Parathyroid adenoma (tissue), 2 donors: ENCODE results near the gene BACH1.

Experiments used
- H2AFZ ChIP-seq: fragments of 300-600 bp; sonication (generic); one replicate; pipeline ENCODE4 v1.7.0; 2017; ENCODE audit warnings: antibody characterized with exemption, mild to moderate bottlenecking
- H3K27ac ChIP-seq: fragments of 300-600 bp; sonication (generic); one replicate; pipeline ENCODE4 v1.7.0; 2017
- H3K27me3 ChIP-seq: fragments of 300-600 bp; sonication (generic); one replicate; pipeline ENCODE4 v1.7.0; 2017; ENCODE audit warnings: low read length; ENCODE audit not compliant: control insufficient read depth, insufficient read depth
- H3K36me3 ChIP-seq: fragments of 300-600 bp; sonication (generic); one replicate; pipeline ENCODE4 v1.7.0; 2017; ENCODE audit warnings: low read length; ENCODE audit not compliant: control insufficient read depth, insufficient read depth
- H3K4me1 ChIP-seq: fragments of 300-600 bp; sonication (generic); one replicate; pipeline ENCODE4 v1.7.0; 2017; ENCODE audit warnings: control low read depth
- H3K4me2 ChIP-seq: fragments of 300-600 bp; sonication (generic); one replicate; pipeline ENCODE4 v1.7.0; 2017; ENCODE audit warnings: low read length
- H3K4me3 ChIP-seq: fragments of 300-600 bp; sonication (generic); one replicate; pipeline ENCODE4 v1.7.0; 2017; ENCODE audit warnings: low read depth, low read length
- H3K79me2 ChIP-seq: fragments of 300-600 bp; sonication (generic); one replicate; pipeline ENCODE4 v1.7.0; 2017; ENCODE audit warnings: control low read depth
- H3K9ac ChIP-seq: fragments of 300-600 bp; sonication (generic); one replicate; pipeline ENCODE4 v1.7.0; 2017; ENCODE audit warnings: mild to moderate bottlenecking
- H3K9me3 ChIP-seq: fragments of 300-600 bp; sonication (generic); one replicate; pipeline ENCODE4 v1.7.0; 2017; ENCODE audit warnings: low read length; ENCODE audit not compliant: control insufficient read depth
- CTCF ChIP-seq: fragments of 300-600 bp; sonication (generic); IDR thresholded peaks from one replicate; pipeline ENCODE4 v1.7.0; 2017; ENCODE audit warnings: antibody characterized with exemption, mild to moderate bottlenecking
- donor health status: primary hyperparathyroidism.

Gene BACH1

DNA sequence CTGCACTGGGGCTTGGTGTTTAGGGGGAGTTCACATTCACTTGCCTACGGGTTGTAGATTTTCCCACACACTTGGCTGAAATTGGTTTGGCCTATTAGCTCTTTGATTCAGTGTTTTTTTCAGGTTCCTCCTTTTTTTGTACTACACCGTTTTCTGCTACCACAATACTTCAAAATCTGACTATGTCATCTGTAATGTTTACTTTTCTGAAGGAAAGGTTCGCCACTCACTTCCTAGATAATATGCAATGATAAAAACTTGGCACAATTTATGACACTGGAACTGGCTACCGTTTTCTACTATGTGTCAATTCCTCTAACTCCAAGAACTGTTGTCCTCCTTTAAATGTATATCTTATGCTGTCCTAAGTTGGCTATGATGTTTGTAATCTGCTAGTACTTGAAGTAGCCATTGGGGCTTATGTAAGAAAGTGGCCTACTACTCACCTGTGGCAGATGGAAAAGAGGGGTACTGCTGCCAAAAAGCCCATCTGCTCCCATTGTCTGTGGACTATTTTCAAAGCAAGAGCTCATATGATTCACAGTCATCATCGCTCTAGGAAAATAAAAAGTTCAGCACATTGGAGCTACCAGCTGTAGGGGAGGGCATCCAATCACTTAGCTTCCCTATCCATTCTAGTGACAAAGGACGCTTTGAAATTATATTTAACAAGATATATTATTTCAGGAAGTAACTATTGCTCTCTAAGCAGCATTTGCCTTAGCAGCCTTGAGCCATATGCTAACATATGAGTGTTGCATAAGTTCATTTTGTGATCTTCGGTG, 42.4 kb upstream of the BACH1 start:
- Histone ChIP-seq H3K79me2 (no peaks in the 10 kb centered on the region), H2AFZ (no peak overlapping the region), H3K4me1 (no peaks in the 10 kb centered on the region), H3K4me2 (no peak overlapping the region), H3K27ac (no peak overlapping the region), H3K27me3 (no peaks in the 10 kb centered on the region), H3K36me3 (no peaks in the 10 kb centered on the region), H3K4me3 (no peak overlapping the region), H3K9me3 (no peaks in the 10 kb centered on the region), H3K9ac (no peak overlapping the region)
- no peak for TF ChIP-seq CTCF

GRCh38 chr21:29257701-29258100, 41.0 kb upstream of the BACH1 start:
- no peak overlapping the region for H3K27ac ChIP-seq
- no peaks in the 10 kb centered on the region for H3K36me3 ChIP-seq
- no peaks in the 10 kb centered on the region for H3K4me1 ChIP-seq
- H3K4me3 ChIP-seq, result no peak overlapping the region
- no peak overlapping the region for H3K9ac ChIP-seq
- no peaks in the 10 kb centered on the region for H3K79me2 ChIP-seq
- TF ChIP-seq CTCF, result no peak
- no peaks in the 10 kb centered on the region for H3K9me3 ChIP-seq
- H2AFZ ChIP-seq, result no peak overlapping the region
- H3K4me2 ChIP-seq, result no peak overlapping the region
- H3K27me3 ChIP-seq, result no peaks in the 10 kb centered on the region

DNA sequence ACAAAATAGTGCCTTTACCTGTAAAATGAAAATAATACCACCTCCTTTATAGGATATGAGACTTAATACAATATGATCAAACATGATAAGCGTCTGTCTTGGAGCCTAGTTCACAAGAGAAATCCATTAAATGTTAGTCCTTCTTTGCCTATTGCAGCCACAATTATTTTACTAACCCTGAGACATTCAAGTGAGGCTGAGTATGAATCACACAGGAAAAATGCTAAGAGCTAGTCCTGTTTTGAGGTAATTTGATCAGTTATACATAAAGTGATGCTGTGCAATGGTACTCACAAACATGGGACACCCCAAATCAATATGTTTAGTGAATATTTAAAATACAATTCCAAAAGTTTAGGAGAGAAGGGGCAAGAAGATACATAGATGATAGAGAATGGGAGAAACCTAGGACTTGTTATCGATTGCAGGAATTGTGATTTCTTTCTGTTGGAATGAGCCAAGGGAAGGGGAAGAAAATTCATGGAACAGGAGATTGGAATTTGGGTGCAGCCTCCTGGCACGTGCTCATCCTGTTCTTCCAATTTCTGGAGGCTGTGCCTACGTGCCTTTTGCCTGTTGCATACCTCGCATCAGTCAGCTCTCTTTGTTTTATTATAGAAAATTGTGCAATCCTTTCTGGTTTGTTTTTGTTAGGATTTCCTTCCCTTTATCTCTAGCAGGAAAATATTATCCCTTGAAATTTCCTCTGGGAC, 39.9 kb upstream of the BACH1 start:
- Histone ChIP-seq H3K36me3 (no peaks in the 10 kb centered on the region), H2AFZ (no peak overlapping the region), H3K4me3 (no peak overlapping the region), H3K9me3 (no peaks in the 10 kb centered on the region), H3K4me1 (no peaks in the 10 kb centered on the region), H3K9ac (no peak overlapping the region), H3K27ac (no peak overlapping the region), H3K4me2 (no peak overlapping the region), H3K27me3 (no peaks in the 10 kb centered on the region), H3K79me2 (no peaks in the 10 kb centered on the region)
- TF ChIP-seq CTCF, result no peak

- no peak overlapping the region for H3K4me3 ChIP-seq
- H3K4me1 ChIP-seq, result no peaks in the 10 kb centered on the region
- H3K79me2 ChIP-seq, result no peaks in the 10 kb centered on the region
- H2AFZ ChIP-seq, result no peak overlapping the region
- no peaks in the 10 kb centered on the region for H3K9me3 ChIP-seq
- no peak overlapping the region for H3K27ac ChIP-seq
- H3K36me3 ChIP-seq, result no peaks in the 10 kb centered on the region
- no peak overlapping the region for H3K9ac ChIP-seq
- no peaks in the 10 kb centered on the region for H3K27me3 ChIP-seq
- no peak for TF ChIP-seq CTCF
- H3K4me2 ChIP-seq, result no peak overlapping the region
These were observed 38.3 kb upstream of the BACH1 start for GRCh38 chr21:29260461-29260860.
